Activated naive CD4-positive, alpha-beta T cell (primary cell): ENCODE results near the gene FBXL12.
"Not testable (repeated sequence)": the region's sequence is repeated elsewhere in the genome, so short reads cannot be mapped to it uniquely, and the experiment has no call there.

Source experiments
- DNase-seq, 4 experiments: peaks; one replicate each; lab custom pipeline; 2025; lab: John Stamatoyannopoulos, UW

The FBXL12 gene, protein sequence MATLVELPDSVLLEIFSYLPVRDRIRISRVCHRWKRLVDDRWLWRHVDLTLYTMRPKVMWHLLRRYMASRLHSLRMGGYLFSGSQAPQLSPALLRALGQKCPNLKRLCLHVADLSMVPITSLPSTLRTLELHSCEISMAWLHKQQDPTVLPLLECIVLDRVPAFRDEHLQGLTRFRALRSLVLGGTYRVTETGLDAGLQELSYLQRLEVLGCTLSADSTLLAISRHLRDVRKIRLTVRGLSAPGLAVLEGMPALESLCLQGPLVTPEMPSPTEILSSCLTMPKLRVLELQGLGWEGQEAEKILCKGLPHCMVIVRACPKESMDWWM

DNA sequence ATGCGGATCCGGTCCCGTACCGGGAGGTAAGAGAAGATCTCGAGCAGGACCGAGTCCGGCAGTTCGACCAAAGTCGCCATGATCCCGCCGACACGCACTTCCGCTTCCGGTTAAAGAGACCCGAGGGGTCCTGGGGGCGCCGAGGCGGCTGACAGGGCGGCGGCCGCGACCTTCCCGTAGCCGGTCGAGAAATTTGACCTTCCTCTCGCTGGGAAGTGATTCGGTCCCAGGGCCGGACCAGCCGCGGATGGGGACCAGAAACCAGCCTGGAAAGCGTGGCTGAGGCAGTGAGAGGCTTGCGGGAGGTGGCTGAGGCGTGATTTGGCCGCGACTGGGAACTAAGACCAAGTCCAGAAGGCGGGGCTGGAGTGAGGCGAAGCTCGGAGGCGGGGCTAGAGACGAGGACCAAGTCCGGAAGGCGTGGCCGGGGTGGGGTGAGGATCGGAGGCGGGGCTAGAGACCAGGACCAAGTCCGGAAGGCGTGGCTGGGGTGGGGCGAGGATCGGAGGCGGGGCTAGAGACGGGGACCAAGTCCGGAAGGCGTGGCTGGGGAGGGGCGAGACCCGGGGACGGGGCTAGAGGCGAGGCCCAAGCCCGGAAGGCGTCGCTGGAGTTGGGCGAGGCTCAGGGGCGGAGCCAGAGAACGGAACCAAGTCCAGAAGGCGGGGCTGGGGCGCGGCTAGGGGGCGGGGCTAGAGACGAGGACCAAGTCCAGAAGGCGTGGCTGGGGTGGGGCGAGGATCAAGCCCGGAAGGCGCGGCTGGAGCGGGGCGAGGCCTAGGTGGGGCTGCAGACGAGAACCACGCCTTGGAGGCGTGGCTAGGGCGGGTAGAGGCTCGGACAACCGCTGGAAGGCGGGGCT lies at the start of gene FBXL12:
Gene FBXL12 (minus strand): TSS at position 346 of the 862 bp plus-strand sequence. CDS start 266 bp downstream, at position 80.
- DNase-seq, result peak; percentile 100

DNA sequence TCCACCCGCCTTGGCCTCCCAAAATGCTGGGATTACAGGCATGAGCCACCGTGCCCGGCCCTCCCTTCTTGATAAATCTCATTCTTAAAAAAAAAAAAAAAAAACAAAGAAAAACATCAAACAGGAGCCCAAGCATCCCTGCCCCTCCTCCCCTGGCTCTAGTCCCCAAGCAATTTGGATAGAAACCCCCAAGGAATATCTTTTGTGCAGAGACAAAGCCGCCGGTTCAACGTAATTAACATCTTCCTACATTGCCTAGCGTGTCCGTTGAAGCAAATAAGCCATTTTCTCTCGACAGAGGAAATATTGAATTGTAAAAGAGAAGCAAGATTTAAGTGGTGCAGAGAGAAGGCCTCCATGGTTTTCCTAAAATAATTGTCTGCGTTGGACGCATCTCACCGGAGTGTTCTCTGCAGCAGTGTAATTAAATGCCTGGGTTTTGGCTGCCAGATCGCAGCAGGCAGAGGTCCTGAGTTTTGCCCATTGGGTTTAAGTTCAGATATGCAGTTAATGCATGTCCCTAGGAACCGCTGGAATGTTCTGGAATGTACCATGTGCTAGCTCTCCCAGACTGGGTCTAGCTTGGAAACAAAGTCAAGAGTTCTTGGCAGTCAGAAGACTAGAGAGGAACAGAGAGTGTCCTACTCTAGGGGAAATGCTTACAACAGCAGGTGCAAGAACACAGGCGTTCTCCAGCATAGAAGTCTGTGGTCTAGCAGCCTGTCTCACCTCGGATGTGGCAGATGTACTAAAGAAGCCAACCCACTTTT lies 47.0 kb upstream of the FBXL12 start:
- peak in 1 of 4 experiments; percentile 18 for DNase-seq

DNA sequence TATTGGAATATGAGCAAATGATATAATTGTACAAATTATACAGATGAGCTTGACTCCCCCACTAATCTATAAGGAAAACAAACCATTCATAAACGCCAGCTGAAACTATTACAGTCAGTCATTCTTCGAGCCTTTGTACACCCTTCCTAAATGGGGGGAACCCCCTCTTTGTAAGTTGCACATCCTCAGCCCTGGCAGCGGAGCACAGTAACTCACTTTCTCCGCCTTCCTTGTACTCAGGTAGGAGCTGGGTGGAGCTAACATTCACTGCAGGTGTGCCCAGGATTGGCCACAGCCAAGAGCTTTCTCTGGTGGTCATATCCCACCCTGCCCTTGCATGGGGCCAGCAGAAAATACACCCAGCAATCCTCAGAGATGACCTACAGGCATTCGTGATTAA lies 44.9 kb upstream of the FBXL12 start:
- no peak for DNase-seq

DNA sequence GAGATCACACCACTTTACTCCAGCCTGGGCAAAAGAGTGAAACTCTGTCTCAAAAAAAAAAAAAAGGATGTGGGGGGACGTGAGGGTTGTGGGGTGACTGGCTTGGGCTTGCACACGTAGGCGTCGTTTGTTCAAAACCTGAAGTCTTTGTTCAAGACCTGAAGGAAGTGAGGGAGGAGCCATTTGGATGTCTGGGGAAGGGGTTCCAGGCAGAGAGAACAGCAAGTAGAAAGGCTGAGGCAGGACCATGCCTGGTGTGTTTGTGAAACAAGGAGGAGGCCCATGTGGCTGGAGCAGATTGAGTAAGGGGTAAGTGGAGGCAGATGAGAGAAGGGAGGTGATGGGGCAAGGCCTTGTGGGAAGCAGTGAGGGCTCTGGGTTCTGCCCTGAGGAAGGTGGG lies 44.1 kb upstream of the FBXL12 start:
- DNase-seq, result no peak

DNA sequence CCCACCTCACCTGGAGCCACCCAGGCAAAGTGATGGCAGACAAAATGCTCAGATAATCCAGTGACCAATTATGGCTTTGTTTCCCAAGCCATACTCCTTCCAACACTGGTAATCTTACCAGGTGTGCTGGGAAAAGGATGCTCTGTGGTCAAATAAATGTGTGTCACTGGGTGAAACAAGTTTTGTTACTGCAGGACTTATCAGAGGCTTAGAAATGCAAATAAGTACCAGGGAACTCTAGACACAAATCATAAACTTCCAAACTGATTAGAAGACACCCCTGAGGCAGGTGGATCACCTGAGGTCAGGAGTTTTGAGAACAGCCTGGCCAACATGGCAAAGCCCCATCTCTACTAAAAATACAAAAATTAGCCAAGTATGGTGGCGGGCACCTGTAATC lies 42.6 kb upstream of the FBXL12 start:
- no peak for DNase-seq

DNA sequence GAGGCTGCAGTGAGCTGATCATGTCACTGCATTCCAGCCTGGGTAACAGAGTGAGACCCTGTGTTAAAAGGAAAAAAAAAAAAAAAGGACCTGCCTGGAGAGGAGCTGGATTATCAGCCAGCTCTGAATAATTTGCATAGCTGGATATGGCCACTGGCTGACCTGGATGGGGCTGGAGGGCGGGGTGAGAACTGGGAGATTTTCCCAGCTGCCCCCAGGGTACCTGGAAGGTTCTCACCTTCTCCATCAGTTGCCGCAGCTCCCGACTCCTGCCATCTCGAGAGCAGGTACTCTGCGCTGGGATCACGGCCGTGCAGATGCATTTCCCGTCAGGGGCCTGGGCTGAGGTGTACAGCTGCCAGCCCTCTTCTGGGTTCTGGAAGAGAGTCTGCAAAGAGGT lies 41.5 kb upstream of the FBXL12 start:
- no peak for DNase-seq

DNA sequence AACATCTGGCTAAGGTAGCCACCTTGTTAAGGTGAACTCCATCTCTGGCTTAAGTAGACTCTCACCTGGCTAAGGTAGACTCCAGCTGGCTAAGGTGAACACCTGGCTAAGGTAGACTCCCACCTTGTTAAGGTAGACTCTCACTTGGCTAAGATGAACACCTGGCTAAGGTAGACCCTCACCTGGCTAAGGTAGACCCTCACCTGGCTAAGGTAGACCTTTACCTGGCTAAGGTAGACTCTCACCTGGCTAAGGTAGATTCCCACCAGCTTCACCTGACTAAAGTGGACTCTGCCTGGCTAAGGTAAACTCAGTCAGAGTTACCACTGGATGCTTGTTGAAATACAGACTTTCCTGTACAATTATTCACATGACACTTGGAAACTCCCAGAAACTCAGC lies 39.9 kb upstream of the FBXL12 start:
- no peak for DNase-seq

DNA sequence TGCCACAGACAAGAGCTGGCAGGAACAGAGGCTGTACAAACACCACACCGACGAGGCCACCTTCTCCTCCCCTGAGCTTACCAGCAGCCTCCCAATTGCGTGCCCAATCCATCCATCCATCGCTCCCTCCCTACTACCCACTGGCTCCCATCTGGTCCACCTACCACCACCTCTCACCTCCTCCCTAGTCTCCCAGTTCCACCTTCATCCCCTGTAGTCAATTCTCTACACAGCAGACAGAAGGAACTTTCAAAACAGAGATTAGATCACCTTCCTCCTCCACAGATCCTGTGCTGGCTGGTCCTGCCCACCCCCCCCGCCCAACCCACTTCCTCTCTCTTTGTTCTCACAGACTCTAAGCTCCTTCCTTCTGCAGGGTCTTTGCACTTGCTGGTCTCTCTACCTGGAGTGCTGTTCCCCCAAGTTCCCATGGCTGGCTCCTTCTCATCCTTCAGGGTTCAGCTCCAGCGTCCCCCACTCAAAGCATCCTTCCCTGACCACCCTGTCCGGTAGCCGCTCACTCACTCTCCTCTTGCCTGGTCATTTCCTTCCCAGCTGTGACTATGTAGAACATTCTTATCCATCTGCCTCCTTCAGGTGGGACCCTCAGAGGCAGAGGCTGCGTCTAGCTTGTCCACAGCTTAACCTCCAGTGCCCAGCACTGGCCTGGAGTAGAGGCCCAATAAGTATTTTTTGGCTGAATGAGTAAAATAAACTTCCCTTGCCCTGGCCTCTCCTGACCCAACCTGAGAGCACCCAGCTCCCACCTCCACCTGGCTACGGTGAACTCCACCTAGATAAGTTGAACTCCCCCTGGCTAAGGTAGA lies 39.3 kb upstream of the FBXL12 start:
- DNase-seq, result peak in 2 of 4 experiments; percentile 40 to 63

DNA sequence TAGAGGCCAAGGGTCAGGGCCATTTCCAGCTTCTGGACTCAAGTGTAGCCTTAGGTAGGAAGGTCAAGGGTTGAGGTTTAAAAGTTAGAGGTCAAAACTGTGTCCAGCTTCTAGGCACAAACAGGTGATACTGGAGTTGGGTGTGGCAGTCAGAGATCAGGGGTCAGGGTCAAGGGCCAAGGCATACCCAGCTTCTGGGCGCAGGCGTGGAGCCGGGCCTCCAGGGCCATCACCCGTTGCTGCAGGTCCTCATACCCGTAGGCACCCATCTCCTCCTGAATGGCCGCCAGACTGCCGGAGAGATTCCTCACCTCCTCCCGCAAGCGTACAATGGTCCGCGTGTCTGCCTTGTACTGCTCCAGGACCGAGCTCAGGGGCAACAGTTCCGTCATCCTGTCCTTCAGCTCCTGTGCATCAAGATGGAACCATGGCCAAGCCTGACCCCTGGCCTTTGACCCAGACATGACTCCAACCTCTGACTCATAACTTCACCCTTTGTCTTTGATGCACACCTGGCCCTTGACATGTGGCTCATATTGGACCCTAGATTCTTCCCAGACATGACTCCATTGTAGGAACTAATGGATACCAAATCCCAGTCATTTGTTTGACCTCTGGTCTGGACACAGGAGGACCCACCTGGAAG lies 38.3 kb upstream of the FBXL12 start:
- no peak for DNase-seq

DNA sequence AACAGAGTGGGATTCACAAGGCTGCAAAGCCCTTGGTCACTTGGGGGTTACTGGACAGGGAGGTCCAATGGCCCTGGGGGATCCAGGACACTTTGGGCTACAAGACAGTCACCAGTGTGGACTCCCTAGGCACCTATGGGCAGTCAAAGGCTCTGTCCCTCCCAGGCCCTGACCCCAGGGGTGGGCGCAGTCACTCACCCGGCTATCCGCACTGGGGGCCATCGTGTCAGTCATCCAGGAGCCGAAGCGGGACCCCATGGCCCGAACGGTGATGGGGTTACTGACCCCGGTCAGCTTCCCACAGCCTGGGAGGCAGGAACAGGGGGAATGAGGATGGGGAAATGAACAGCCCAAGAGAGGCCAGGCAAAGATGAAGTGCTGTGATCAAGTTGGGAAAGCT lies 37.7 kb upstream of the FBXL12 start:
- DNase-seq, result no peak

DNA sequence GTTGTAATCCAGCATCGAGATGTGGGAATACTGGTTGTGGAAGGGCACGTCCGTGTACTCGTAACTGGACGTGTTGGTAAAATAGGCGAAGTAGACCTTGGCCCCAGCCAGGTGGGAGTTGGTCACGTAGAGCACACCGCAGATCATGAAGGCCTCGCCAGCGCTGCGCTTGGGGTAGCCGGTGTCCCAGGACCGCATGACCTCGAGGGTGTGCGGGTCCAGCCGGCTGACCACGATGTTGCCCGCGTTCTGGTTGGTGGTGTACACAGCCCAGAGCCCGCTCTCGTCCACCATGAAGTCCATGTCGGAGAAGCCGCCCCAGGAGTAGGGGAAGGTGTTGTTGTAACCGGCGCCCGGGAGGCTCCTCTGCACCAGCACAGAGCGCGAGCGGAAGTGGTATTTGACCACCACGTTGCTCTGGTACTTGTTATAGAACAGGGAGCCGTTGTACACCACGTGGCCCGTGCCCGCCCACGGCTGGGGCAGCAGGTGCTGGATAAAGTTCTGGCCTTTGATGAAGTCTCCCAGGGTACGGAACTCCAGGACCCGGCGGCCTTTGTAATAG lies 35.5 kb upstream of the FBXL12 start:
- no peak for DNase-seq

DNA sequence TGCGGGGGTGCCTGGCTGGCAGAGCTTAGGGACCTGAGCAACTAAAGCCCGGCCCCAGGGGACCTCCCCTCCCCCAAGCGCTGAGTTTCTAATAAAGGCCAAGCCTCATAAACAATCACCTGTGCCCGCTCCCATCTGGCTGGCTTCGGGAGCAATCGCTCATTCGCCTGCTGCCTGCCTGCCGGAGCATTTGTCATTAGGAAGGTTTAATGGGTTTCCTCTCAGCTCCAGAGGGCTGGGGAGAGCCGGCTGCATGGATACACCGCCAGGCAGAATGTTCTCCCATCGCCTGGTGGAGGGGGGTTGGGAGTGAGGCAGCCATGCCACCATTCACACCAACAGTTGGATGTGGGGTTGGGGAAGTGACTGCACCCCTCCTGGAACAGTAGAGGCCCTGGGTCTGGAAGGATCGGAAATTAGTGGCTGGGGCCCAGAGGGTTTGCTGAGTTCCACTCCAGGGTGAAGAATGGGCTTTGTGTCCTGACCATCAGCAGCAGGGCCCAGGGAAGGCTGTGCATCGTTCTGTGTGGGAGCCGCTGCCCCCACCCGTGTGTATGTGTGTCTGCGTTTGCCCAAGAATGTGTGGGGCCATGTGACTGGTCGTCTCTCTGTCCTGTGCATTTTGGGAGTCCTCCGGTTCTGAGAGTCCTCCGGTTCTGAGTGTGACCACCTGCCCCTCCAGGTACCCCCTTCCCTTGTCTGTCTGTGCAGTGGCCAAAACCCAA lies 31.5 kb upstream of the FBXL12 start:
- DNase-seq, result no peak

DNA sequence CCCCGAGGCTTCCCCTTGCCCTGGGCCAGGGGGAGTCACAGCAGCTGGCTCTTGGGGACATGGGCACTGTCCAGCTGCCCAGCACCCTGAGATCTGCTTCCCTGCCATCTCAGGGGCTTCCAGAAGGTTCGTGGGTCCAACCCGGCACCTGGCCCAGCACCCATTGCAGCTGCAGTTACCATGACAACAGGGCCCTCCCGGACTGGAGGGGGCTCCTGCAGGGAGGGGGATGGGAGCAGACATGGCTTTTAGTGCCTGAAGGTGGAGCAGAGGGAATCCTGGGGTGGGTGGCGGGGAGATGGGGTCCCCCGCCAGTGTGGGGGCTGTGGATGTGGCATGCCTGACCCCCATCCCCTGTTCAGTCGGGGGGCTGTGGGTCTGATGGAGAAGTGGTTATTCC lies 30.9 kb upstream of the FBXL12 start:
- DNase-seq, result no peak

DNA sequence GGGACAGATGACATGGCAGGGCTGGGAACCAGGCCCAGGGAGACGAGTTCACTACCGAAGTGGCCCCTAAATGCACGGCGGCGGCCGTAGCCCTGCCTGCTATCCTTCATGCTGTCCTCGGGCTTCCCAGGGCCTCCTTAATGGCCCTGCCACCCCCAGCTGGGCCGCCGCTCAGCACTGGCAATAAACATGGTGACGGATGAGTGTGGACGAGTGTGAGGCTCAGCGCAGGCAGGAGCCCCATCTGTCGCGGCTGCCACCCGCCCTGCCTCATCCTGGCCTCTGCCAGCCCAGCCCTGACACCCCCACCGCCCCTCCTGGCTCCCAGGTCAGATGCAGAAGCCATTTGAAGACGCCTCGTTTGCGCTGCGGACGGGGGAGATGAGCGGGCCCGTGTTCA lies 29.9 kb upstream of the FBXL12 start:
- DNase-seq, result no peak

DNA sequence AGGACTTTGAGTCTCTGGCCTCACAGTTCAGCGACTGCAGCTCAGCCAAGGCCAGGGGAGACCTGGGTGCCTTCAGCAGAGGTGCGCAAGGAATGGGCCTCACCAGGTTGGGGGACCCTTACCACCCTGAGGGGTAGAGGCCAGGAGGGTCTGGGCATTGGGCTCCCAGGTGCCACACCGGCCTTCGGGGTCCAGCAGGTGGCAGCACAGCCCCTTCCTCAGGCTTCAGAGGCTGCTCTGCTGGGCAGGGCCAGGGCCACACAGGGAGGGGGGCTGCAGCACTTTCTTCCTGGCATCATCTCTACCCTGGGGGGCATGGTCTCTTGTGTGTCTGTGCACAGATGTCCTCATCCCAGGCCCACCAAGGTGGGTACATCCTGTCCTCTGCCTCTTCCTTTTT lies 29.2 kb upstream of the FBXL12 start:
- DNase-seq, result peak in 2 of 4 experiments; percentile 16 to 45

DNA sequence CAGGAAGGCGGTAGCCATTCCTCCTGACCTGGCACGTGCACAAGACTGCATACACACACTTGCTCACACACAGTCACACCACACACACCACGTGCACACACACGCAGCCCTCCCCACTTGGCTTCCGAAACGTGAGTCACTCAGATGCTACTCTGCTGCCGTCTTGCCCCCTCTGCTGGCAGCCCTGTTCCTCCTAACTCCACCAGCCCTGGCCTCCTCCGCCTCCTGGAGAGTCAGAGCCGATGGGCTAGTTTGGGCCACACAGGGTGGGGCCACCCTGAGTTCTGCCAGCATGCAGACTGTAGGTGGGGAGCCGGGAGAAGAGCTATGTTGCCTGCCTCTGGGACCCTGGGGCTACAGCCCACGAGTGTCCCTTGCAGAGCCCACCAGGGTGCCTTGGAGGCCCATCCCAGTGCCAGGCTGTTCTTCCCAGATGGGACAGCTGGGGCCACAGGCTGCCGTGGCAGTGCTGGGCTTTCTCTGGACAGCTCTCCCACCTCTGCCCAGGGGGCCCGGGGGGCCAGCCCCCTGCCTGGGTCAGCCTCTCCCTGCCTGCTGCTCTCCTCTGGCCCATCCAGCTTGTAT lies 28.3 kb upstream of the FBXL12 start:
- peak in 3 of 4 experiments; percentile 12 to 31 (median 21) for DNase-seq

DNA sequence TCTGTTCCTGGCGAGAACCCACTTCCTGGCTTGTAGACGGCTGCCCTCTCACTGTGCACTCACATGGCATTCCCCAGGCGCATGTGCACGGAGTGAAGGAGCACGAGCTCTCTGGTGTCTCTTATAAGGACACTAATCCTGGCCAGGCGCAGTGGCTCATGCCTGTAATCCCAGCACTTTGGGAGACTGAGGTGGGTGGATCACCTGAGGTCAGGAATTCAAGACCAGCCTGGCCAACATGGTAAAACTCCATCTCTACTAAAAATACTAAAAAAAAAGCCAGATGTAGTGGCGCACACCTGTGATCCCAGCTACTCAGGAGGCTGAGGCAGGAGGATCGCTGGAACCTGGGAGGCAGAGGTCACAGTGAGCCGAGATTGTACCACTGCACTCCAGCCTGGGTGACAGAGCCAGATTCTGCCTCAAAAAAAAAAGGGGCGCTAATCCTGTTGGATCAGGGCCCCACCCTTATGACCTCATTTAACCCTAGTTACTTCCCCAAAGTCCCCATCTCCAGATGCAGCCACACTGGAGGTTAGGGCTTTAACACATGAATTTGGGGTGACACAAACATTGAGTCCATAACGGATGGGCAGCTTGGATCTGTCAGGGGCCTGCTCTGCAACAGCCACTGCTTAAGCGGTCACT lies 24.9 kb upstream of the FBXL12 start:
- not testable (repeated sequence) for DNase-seq

DNA sequence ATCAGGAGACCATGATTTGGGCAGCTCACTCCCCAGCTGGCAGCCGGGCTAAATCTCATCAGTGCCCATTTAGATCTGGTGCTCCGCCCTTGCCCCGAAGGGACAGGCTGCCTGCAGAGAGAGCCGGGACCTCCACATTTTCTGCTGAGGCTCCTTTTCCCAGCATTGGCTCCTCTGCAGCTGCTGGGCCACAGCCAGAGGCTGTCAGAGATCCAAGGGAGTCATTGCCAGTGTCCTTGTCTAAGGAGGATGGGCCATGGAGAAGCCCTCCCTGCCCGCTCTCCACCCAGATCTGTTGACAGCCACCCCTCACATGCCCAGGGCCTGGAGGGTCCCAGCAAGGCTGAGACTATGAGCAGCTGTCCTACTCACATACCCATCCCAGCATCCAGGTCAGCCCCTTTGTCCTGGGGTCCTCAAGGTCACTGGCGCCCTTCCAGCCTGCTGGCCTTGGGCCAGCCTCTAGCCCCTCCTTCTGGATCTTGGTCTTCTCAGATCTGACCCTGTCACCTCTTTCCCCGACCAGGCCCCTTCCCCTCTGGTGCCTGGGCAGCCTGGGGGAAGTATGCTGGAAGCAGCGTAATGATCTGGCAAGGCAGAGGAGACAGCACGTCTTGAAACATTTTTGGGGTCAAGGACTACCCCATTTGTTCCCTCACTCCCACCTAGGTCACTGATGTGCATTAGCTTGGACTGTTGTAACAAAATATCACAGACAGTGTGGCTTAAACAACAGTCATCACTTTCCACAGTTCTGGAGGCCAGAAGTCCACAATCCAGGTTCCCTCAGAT lies 24.2 kb upstream of the FBXL12 start:
- DNase-seq, result no peak
